Left hindlimb (tissue), 1 donor: ENCODE measurements around the gene NME9.

ENCODE experiments used
- DNase-seq: peaks from one replicate; pipeline ENCODE4 v3.0.0-alpha.2; 2018

NME9 gene

GRCh38 chr3:138361561-138361971 is 31.9 kb upstream of the NME9 start:
- DNase-seq, result no peak

- no peak for DNase-seq
Observed at GRCh38 chr3:138360869-138361525, 31.3 kb upstream of the NME9 start.

- no peak for DNase-seq
Observed at GRCh38 chr3:138359919-138360868, 30.5 kb upstream of the NME9 start.

- no peak for DNase-seq
Observed at GRCh38 chr3:138359148-138359918, 29.7 kb upstream of the NME9 start.

GRCh38 chr3:138356730-138357405 is 27.2 kb upstream of the NME9 start:
- no peak for DNase-seq

- no peak for DNase-seq
Observed at GRCh38 chr3:138355071-138355470, 25.4 kb upstream of the NME9 start.

GRCh38 chr3:138354376-138354775 is 24.7 kb upstream of the NME9 start:
- DNase-seq, result no peak

- no peak for DNase-seq
Observed at GRCh38 chr3:138351916-138352550, 22.4 kb upstream of the NME9 start.

- no peak for DNase-seq
Observed at GRCh38 chr3:138351151-138351550, 21.5 kb upstream of the NME9 start.

- no peak for DNase-seq
Observed at GRCh38 chr3:138349926-138350665, 20.4 kb upstream of the NME9 start.

- DNase-seq, result peak; percentile 46
Observed at GRCh38 chr3:138348754-138349739, 19.4 kb upstream of the NME9 start.

GRCh38 chr3:138347960-138348753 is 18.5 kb upstream of the NME9 start, which contains the start of gene MRAS:
TSS of gene MRAS (plus strand) at chr3:138348579. CDS start at chr3:138372884, 24,305 bp downstream.
- peak; percentile 77 for DNase-seq

- no peak for DNase-seq
Observed at GRCh38 chr3:138344754-138345153, 15.1 kb upstream of the NME9 start.

- no peak for DNase-seq
Observed at GRCh38 chr3:138340511-138340910, 10.9 kb upstream of the NME9 start.

- DNase-seq, result no peak
Observed at GRCh38 chr3:138338811-138339210, 9.2 kb upstream of the NME9 start.

GRCh38 chr3:138338244-138338643 is 8.6 kb upstream of the NME9 start:
- no peak for DNase-seq

GRCh38 chr3:138336454-138336999 is 6.9 kb upstream of the NME9 start:
- DNase-seq, result no peak

GRCh38 chr3:138334608-138335007 is 5.0 kb upstream of the NME9 start:
- no peak for DNase-seq
